ENCODE results near the gene DOCK6.

Gene DOCK6

GRCh38 chr19:11223200-11223599, 39.1 kb downstream of the DOCK6 start:
- no peak overlapping the region for H3K4me3 ChIP-seq (ENCODE audit: low read depth, low read length)
- DNase-seq (ENCODE audit: low read depth, low spot score), result no peak
- in situ Hi-C loops (cut with HindIII; ENCODE audit: low sequenced_read_pairs), result no loop called here
- TF ChIP-seq CTCF (IDR thresholded peaks at IDR 0.05; ENCODE audit: low read depth, low read length), result no peak

- no peak for TF ChIP-seq CTCF (IDR thresholded peaks at IDR 0.05; ENCODE audit: low read depth, low read length)
- H3K4me3 ChIP-seq (ENCODE audit: low read depth, low read length), result no peak overlapping the region
- DNase-seq (ENCODE audit: low read depth, low spot score), result no peak
- in situ Hi-C loops (cut with HindIII; ENCODE audit: low sequenced_read_pairs), result no loop called here
Measured at GRCh38 chr19:11221082-11221598, 41.2 kb downstream of the DOCK6 start.

- no peak overlapping the region for H3K4me3 ChIP-seq (ENCODE audit: low read depth, low read length)
Measured at GRCh38 chr19:11214387-11214786, 47.9 kb downstream of the DOCK6 start.

GRCh38 chr19:11210656-11210928, 51.7 kb downstream of the DOCK6 start:
- no peak for TF ChIP-seq CTCF (IDR thresholded peaks at IDR 0.05; ENCODE audit: low read depth, low read length)
- DNase-seq (ENCODE audit: low read depth, low spot score), result no peak
- in situ Hi-C loops (cut with HindIII; ENCODE audit: low sequenced_read_pairs), result no loop called here
- no peak overlapping the region for H3K4me3 ChIP-seq (ENCODE audit: low read depth, low read length)

More at GRCh38 chr19:11214387-11214786, 47.9 kb downstream of the DOCK6 start:
- in situ Hi-C loops (cut with HindIII; ENCODE audit: low sequenced_read_pairs), result no loop called here
- no peak for TF ChIP-seq CTCF (IDR thresholded peaks at IDR 0.05; ENCODE audit: low read depth, low read length)
- DNase-seq (ENCODE audit: low read depth, low spot score), result no peak

- in situ Hi-C loops (cut with HindIII; ENCODE audit: low sequenced_read_pairs), result no loop called here
- H3K4me3 ChIP-seq (ENCODE audit: low read depth, low read length), result no peak overlapping the region
- DNase-seq (ENCODE audit: low read depth, low spot score), result no peak
- TF ChIP-seq CTCF (IDR thresholded peaks at IDR 0.05; ENCODE audit: low read depth, low read length), result no peak
Measured at GRCh38 chr19:11209839-11210655, 52.3 kb downstream of the DOCK6 start.

- DNase-seq (ENCODE audit: low read depth, low spot score), result no peak
- in situ Hi-C loops (cut with HindIII; ENCODE audit: low sequenced_read_pairs), result no loop called here
- H3K4me3 ChIP-seq (ENCODE audit: low read depth, low read length), result no peak overlapping the region
- no peak for TF ChIP-seq CTCF (IDR thresholded peaks at IDR 0.05; ENCODE audit: low read depth, low read length)
Measured at GRCh38 chr19:11208561-11209471, 53.5 kb downstream of the DOCK6 start.
